Right ventricle myocardium inferior (tissue), 1 donor: Measurements from ENCODE around the gene LRRC17. TPM values are rescaled to one million over a fixed set of nuclear protein-coding genes. Genes with fewer than 3 reads are reported as not detected.
A peak's percentile ranks its signal among the peaks of the same experiment; 100 is the strongest.
"Not testable (repeated sequence)": the region's sequence is repeated elsewhere in the genome, so short reads cannot be mapped to it uniquely, and the experiment has no call there.

Experiments
- ATAC-seq: fragments of 200-7000 bp; cut with Tn5 transposase; one replicate; pipeline ENCODE4 v1.9.1; 2020; ENCODE audit warnings: mild to moderate bottlenecking, moderate library complexity
- DNase-seq: peaks from one replicate; pipeline ENCODE4 v3.0.0; 2021; ENCODE audit errors: missing footprints
- intact Hi-C: fragments of 100-400 bp; cut with DNase I; formaldehyde crosslinking; loops from one replicate; pipeline ENCODE4 v1.11.0; 2022
- total RNA-seq: library from RNA; stranded (reverse); fragmentation: NEBNext Ultra II Directional; extraction: Animal tissue kit (Norgen Biotek cat#: 25700); gene quantifications from one replicate; pipeline ENCODE4 v1.2.1, GENCODE V29; 2021
- donor health status: DM: no; HTN: yes; CAD: no; lungs with severe emphysema.

The LRRC17 gene
- total RNA-seq, 1 donor from 2014 or later, result 2.1 TPM

DNA sequence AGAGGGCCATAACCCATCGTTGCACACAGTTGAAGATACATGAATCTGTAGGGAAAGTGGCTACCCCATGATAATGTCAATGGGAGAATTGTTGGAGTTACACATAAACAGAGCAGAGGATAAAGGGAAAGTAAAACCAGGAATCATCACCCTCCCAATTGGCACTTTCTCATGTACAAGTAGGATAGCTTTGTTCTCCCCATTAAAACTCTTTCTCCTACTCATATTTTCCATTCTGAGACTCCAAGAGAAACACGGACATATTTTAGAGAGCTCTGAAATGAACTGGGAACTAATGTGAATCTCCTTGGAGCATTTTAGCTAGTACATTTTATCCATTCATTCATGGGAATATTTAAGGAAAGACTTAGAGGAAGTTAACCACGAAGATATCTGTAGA, 17.2 kb upstream of the LRRC17 start:
- intact Hi-C loops, result no loop called here
- no peak for DNase-seq
- no peak for ATAC-seq

DNA sequence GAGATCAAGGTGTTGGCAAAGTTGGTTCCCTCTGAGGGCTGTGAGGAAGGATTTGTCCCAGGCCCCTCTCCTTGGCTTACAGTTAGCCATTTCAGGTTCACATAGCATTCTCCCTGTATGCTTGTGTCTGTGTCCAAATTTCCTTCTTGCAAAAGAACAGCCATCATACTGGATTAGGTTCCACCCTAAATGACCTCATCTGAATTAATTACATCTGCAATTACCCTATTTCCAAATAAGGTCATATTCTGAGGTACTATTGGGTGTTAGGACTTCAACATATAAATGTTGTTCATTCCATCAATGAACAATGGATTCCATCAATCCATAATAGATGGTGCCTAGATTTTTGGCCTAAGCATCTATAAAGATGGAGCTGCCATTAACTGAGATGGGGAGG, 16.2 kb upstream of the LRRC17 start:
- ATAC-seq (no peak), DNase-seq (no peak)
- intact Hi-C loops, result no loop called here

DNA sequence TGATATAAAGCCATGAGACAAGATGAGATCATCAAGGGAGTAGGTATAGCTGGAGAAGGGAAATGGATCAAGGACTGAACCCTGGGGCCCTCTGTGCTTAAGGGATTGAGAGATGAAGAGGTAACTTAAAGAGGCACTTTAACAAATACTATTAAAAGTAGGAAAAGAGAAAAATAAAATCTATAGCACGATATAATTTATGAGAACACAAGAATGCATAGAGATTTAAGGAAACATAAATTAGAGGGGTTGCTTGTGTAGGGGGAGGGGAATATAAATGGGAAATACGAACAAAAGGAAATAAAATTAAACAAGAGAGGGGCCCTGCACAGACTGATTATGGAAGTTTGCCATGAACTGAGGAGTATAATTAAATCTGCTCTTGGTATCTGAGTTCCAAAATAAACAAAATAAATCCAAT, 15.6 kb upstream of the LRRC17 start:
- DNase-seq, result no peak
- intact Hi-C loops, result no loop called here
- ATAC-seq, result no peak

DNA sequence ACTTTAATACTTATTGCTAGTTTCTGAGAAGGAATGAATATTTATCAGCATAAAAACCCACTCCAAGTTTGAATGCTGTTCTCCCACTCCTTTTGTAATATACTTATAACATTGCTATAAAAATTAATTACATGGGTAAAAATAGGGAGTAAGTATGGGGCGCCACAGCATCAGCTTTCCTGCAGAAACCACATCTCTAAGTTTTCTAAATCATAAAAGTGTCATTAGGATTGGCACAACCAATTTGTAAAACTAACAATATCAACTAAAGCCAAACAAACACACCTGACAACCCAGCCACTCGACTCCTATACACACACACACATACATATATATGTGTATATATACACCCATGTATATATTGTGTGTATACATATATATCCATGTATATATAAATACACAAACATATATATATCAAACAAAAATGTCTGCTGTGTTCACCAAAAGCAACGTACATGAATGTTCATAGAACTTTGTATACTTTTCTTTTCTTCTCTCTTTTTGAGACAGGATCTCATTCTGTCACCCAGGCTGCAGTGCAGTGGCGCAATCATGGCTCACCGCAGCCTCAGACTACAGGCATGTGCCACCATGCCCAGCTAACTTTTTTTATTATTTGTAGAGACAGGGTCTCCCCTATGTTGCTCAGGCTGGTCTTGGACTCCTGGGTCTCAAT, 14.8 kb upstream of the LRRC17 start:
- no peak for ATAC-seq
- no peak for DNase-seq
- intact Hi-C loops, result no loop called here

DNA sequence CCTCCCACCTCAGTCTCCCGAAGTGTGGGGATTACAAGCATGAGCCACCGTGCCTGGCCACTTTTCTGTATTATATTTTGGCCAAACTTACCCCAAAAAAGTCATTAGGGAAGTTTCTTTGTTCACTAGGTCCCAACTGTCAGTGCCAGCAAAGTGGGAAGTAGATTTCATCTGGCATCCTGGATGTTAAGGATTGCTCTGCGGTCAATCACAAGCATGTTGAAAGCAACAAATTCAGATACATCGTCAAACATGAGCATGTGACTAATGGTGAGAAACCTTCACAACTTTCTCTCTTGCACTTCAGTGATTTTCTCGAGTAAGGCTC, 14.3 kb upstream of the LRRC17 start:
- intact Hi-C loops, result no loop called here
- no peak for DNase-seq
- ATAC-seq, result no peak

DNA sequence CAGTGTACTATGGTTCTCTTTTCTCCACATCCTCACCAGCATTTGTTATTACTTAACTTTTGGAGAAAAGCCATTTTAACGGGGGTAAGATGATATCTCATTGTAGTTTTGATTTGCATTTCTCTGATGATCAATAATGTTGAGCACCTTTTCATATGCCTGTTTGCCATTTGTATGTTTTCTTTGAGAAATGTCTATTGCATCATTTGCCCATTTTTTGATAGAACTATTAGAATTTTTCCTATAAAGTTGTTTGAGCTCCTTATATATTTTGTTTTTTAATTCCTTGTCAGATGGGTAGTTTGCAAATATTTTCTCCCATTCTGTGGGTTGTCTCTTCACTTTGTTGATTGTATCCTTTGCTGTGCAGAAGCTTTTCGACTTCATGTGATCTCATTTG, 10.7 kb upstream of the LRRC17 start:
- intact Hi-C loops, result loop anchor here (10.0 kb wide), 1 partner anchor 163 kb away; no protein-coding TSS in a partner anchor
- DNase-seq, ATAC-seq: not testable (repeated sequence)

DNA sequence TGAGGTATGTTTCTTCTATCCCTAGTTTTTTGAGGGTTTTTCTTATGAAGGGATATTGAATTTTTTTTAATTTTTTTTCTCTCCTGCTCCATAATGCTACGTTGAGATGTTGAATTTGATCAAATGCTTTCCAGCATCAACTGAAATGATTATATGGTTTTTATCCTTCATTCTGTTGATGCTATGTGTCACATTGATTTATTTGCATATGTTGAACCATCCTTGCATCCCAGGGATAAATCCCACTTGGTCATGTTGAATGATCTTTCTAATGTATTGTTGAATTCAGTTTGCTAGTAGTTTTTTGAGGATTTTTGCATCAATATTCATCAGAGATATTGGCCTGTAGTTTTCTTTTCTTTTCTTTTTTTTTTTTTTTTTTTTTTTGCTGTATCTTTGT, 9.2 kb upstream of the LRRC17 start:
- intact Hi-C loops, result loop anchor here (10.0 kb wide), 1 partner anchor 161 kb away; no protein-coding TSS in a partner anchor
- DNase-seq, result not testable (repeated sequence)

DNA sequence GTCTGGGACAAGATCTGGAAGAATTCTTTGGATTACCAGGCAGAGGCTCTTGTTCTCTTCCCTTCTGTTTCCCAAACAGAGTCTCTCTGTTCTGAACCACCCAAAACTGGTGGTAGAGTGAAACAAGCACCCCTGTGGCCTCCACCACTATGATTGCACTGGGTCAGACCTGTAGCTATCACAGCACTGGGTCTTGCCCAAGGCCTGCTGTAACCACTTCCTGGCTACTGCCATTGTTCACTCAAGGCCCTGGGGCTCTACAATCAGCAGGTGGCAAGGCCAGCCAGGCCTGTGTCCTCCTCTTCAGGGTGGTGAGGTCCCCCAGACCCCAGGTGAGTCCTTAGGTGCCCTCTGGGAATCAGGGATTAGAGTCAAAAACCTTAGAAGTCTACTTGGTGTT, 4.1 kb upstream of the LRRC17 start:
- DNase-seq (no peak), ATAC-seq (no peak)
- intact Hi-C loops, result loop anchor here (10.0 kb wide), 1 partner anchor 156 kb away; no protein-coding TSS in a partner anchor

More for the DNA sequence above, 9.2 kb upstream of the LRRC17 start:
- not testable (repeated sequence) for ATAC-seq

DNA sequence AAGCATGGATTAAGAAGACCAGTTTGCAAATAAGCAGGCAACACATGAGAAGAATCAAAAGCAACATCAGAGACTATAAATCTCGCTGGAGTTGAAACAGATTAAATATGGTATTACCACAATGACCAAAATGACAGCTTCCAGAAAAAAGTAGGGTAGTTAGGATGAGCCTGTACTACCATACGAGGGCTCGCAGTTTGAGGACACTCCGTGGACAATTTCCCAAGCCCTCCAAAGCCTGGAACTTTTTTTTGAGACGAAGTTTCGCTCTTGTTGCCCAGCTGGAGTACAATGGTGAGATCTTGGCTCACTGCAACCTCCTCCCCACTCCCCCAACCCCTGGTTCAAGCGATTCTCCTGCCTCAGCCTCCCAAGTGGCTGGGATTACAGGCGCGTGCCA, 1.0 kb downstream of the LRRC17 start:
- ATAC-seq (no peak), DNase-seq (no peak)
- intact Hi-C loops, result loop anchor here (10.0 kb wide), 1 partner anchor 81 kb away; no protein-coding TSS in a partner anchor

DNA sequence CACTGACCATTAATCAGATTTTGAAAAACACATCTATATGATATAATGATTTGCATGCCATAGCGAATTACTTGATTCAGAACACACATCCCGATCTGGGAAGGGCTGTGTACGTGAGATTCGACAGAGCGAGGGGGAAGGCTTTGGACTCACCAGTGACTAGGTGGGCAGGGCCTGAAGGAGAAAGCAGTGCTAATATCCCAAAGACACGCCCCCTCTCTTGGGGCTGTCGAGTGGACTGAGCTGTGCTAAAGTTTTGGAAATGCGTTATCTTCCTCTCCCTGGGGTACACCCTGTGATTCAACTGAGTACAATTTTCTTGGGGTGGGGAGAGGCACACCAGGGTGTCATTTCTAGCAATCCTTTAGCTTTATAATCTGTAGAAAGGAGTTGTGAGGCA, 1.8 kb downstream of the LRRC17 start:
- intact Hi-C loops, result loop anchor here (10.0 kb wide), 1 partner anchor 80 kb away; no protein-coding TSS in a partner anchor
- ATAC-seq, result peak; percentile 93
- DNase-seq, result peak; percentile 69

DNA sequence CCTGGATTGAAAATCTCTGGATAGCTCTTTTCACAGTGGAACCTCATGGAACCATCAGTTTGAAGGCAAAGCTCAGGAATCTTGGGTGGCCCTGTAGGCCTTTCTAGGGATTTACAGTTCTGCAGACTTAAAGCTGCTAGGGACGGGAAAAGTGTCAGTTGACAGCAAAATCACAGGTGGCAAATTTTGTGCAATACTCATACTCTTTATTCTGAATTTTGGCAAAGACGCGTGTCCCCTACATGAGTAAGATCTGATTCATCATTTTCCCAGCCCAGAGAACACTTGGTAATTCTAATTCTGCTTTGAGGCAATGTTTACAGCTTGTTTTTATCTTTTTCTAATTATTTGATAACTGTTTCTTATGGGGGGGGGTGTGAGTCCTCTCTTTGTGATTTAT, 3.6 kb downstream of the LRRC17 start:
- no peak for DNase-seq
- intact Hi-C loops, result loop anchor here (10.0 kb wide), 1 partner anchor 78 kb away; no protein-coding TSS in a partner anchor
- no peak for ATAC-seq

DNA sequence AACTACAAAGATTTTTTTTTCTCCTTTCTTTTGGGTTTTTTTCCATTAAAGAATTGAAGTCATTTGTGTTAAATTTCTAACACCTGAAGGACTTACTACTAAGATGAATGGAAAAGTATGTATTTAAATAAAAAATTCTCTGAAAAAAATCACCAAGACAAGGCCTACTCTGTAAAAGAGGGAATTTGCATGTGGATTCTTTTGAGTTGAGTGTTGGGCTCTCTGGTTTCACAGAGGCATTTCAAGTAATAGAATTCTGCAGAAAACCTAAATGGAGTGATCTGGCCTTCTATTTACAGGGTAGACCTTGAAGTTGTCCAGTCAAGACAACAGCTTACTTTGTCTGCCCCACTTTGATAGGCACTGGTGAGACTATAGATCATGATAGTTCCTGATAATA, 4.1 kb downstream of the LRRC17 start:
- DNase-seq, result no peak
- no peak for ATAC-seq
- intact Hi-C loops, result loop anchor here (10.0 kb wide), 1 partner anchor 78 kb away; no protein-coding TSS in a partner anchor

DNA sequence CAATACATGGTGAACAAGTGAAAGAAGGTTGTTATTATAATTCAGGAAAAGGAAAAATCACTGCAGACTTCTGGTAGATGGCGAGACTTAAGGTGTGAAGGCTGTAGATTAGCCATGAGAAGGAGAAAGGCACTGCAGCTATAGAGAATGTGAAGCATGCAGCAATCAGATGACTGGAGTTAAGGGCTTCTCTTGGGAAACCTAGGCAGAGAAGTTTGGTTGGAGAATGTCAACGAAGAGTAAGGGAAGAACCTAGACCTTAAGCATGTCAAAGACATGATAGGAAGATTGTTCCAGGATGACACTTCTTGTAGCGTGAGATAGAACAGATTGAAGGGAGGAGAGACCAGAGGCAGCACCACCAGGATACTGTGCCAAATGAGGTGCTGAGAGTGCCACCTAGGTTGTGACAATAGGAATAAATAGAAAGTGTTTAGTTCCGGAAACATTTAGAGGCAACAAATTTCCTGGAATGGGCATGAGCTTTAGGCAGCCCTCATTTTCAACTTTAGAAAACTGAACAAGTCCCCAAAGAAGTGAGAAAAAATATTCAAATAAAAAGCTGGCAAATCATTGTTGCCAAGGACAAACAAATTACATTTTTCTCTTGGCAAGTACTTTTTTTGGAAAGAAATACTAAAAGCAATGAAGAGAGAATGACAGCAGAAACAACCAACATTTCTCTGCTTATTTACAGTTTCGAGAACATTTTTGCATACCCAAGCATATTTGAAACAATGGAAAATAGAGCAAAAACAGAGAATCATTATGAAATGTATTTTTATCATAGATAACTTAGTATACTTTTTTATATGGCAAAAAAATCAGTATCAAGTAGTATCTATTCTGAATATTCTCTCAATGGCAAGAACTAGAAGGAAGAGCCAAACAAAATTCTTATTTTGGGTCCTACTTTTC, 4.9 kb downstream of the LRRC17 start:
- intact Hi-C loops, result loop anchor here (10.0 kb wide), 1 partner anchor 77 kb away; no protein-coding TSS in a partner anchor

DNA sequence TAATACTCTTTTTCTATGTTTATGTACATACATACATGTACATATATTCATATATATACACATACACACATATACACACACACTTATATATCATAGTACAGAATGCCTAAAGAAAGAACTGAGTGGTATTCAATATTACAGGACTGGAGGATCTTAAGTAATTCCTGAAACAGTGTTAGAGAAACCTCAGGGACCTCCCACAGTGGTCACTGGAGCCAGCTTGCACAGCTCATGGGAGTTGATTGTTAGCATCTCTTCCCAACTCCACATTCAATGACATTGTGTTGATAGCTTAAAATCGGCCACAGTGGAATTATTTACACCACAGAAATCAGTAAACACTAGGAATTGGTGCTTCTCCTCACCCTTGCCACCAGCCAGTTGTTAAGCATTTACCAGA, 6.0 kb downstream of the LRRC17 start:
- no peak for ATAC-seq

More for the DNA sequence above, 4.9 kb downstream of the LRRC17 start:
- ATAC-seq (no peak), DNase-seq (no peak)

DNA sequence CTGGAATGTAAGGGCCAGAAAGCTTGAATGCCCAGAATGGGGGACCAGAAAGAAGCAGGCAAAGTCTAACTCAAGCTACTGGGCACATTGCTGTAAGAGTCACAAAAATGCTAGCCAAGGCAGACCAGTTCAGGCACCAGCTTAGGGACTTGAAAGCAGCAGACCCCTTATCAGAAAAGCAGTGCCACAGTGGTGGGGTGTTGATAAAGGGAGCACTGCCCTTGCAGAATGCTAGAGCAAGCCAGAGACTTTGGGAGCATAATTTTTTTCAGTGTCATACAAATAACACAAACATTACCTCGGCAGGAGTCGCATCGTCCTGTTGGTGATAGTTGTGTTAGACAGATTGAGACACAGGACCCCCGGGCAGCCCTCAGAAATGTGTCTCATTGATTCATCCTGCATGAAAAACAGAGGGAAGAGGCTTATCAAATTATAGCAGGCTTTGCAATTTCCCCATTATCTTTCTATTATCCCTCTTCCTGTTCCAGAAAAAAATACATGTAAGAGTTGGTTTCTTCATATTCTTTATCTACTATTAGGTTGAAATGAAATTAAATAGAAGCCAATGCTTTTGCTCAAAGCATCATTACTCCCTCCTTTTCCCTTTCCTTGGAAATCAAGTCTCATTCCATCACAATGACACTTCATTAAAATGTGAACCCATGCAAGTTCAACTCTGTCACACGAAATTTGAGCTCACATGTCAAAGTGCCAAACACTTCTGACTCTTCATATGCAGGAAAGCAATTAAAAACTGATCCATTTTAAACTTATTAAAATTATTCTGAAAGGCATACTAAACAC, 13.4 kb downstream of the LRRC17 start:
- no peak for ATAC-seq
- no peak for DNase-seq

More for the DNA sequence above, 6.0 kb downstream of the LRRC17 start:
- intact Hi-C loops, result loop anchor here (10.0 kb wide), 1 partner anchor 76 kb away; no protein-coding TSS in a partner anchor
- DNase-seq, result no peak

DNA sequence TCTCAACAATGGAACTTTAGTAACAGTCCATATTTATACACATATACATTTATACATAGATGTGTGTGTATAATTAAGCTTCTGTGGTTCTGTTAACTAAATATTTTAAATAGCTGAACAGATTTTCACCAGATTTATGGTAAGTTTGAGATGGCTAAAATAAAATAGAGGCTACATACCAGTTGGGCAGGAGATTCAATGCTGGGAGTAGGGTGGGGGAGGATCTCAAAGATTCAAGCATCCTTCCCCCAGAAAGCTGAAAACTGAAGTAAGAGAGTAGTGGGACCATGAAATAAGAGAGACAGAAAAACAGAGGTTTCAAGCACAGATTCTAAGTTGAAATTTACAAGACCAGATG, 14.0 kb downstream of the LRRC17 start:
- ATAC-seq, result no peak
- no peak for DNase-seq
- intact Hi-C loops, result no loop called here

More for the DNA sequence above, 13.4 kb downstream of the LRRC17 start:
- intact Hi-C loops, result no loop called here

DNA sequence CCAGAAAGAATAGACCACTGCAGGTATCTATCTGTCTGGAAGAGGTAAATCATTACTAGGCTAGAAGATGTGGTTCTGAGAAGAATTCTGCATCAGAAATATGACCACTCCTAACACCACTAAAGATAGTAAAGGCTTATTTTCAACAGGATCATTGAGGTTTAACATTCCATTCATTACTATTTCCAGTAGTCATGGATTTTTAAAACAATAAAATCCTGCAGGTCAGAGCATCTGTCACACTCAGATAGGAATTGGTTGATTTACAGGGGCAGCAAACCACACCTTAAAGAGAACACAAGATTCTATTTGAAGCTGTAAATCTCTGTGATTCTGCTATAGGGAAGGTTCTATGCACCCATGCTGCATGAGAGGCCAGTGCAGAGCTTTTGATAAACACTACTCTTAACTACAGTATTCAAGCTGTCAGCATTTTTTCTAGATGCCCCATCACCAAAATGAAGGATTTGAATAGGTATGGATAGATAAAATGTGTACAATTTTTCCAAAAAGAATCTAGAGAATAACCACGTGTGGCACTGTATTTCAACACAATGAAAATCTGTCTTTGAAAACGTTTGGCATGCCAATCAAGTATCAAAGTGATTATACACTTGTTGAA, 14.6 kb downstream of the LRRC17 start:
- intact Hi-C loops, result no loop called here
- DNase-seq, result no peak
- no peak for ATAC-seq

DNA sequence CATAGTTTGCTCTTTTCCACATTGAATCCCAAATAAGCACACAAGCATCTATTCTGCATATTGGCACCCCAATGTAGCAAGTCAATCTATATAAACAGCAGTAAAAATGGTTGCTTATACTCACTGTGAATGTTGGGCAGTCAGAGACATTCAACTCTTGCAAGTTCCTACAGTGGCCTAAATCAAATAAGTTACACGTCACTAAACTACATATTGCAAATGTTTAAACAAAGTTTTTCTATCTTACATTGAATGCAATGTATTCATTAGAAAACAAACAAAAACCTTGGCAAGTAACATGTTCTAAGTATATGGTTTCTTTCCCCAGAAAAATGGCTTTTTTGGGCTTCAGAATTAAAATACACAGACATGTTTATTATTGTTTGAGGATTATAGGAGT, 19.0 kb downstream of the LRRC17 start:
- DNase-seq (no peak), ATAC-seq (no peak)
- intact Hi-C loops, result no loop called here
